Measurements from ENCODE around the gene RASIP1.
"Not testable (repeated sequence)": the region's sequence is repeated elsewhere in the genome, so short reads cannot be mapped to it uniquely, and the experiment has no call there.

The RASIP1 gene

GRCh38 chr19:48740164-48740972 is at the start of gene RASIP1:
Gene RASIP1, minus strand, starts transcription at chr19:48740610. Its CDS starts 328 bp downstream, at chr19:48740282.
- DNase-seq: no peak
- in situ Hi-C loops (cut with HindIII; ENCODE audit: low pct_ligation_motif_present, low pct_unique_long_range_greater_than_20kb, low sequenced_read_pairs): no loop called here

GRCh38 chr19:48787331-48787730 is 46.9 kb upstream of the RASIP1 start:
- DNase-seq; in situ Hi-C loops (cut with HindIII; ENCODE audit: low pct_ligation_motif_present, low pct_unique_long_range_greater_than_20kb, low sequenced_read_pairs): not testable (repeated sequence)

- in situ Hi-C loops (cut with HindIII; ENCODE audit: low pct_ligation_motif_present, low pct_unique_long_range_greater_than_20kb, low sequenced_read_pairs); DNase-seq: not testable (repeated sequence)
Measured at GRCh38 chr19:48786422-48786821, 46.0 kb upstream of the RASIP1 start.

GRCh38 chr19:48784527-48784926 is 44.1 kb upstream of the RASIP1 start:
- DNase-seq: no peak
- in situ Hi-C loops (cut with HindIII; ENCODE audit: low pct_ligation_motif_present, low pct_unique_long_range_greater_than_20kb, low sequenced_read_pairs): no loop called here

GRCh38 chr19:48780631-48781391 is 40.4 kb upstream of the RASIP1 start:
- DNase-seq: peak; percentile 41

GRCh38 chr19:48779636-48780035 is 39.2 kb upstream of the RASIP1 start:
- in situ Hi-C loops (cut with HindIII; ENCODE audit: low pct_ligation_motif_present, low pct_unique_long_range_greater_than_20kb, low sequenced_read_pairs): no loop called here
- DNase-seq: no peak

More at GRCh38 chr19:48780631-48781391, 40.4 kb upstream of the RASIP1 start:
- in situ Hi-C loops (cut with HindIII; ENCODE audit: low pct_ligation_motif_present, low pct_unique_long_range_greater_than_20kb, low sequenced_read_pairs): no loop called here

- in situ Hi-C loops (cut with HindIII; ENCODE audit: low pct_ligation_motif_present, low pct_unique_long_range_greater_than_20kb, low sequenced_read_pairs): no loop called here
Measured at GRCh38 chr19:48777720-48778119, 37.3 kb upstream of the RASIP1 start.

GRCh38 chr19:48777139-48777538 is 36.7 kb upstream of the RASIP1 start:
- in situ Hi-C loops (cut with HindIII; ENCODE audit: low pct_ligation_motif_present, low pct_unique_long_range_greater_than_20kb, low sequenced_read_pairs): no loop called here
- no peak for DNase-seq

More at GRCh38 chr19:48777720-48778119, 37.3 kb upstream of the RASIP1 start:
- DNase-seq: no peak

- no peak for DNase-seq
- in situ Hi-C loops (cut with HindIII; ENCODE audit: low pct_ligation_motif_present, low pct_unique_long_range_greater_than_20kb, low sequenced_read_pairs): no loop called here
Measured at GRCh38 chr19:48772503-48772953, 32.1 kb upstream of the RASIP1 start.

GRCh38 chr19:48770734-48771472 is 30.5 kb upstream of the RASIP1 start:
- DNase-seq: no peak
- in situ Hi-C loops (cut with HindIII; ENCODE audit: low pct_ligation_motif_present, low pct_unique_long_range_greater_than_20kb, low sequenced_read_pairs): no loop called here

GRCh38 chr19:48770266-48770665 is 29.9 kb upstream of the RASIP1 start:
- DNase-seq: no peak
- in situ Hi-C loops (cut with HindIII; ENCODE audit: low pct_ligation_motif_present, low pct_unique_long_range_greater_than_20kb, low sequenced_read_pairs): no loop called here

GRCh38 chr19:48768994-48769713 is 28.7 kb upstream of the RASIP1 start:
- DNase-seq: no peak
- in situ Hi-C loops (cut with HindIII; ENCODE audit: low pct_ligation_motif_present, low pct_unique_long_range_greater_than_20kb, low sequenced_read_pairs): no loop called here

GRCh38 chr19:48768171-48768753 is 27.9 kb upstream of the RASIP1 start:
- in situ Hi-C loops (cut with HindIII; ENCODE audit: low pct_ligation_motif_present, low pct_unique_long_range_greater_than_20kb, low sequenced_read_pairs); DNase-seq: not testable (repeated sequence)

GRCh38 chr19:48765816-48766215 is 25.4 kb upstream of the RASIP1 start:
- in situ Hi-C loops (cut with HindIII; ENCODE audit: low pct_ligation_motif_present, low pct_unique_long_range_greater_than_20kb, low sequenced_read_pairs); DNase-seq: not testable (repeated sequence)

GRCh38 chr19:48760504-48761205 is 20.2 kb upstream of the RASIP1 start:
- in situ Hi-C loops (cut with HindIII; ENCODE audit: low pct_ligation_motif_present, low pct_unique_long_range_greater_than_20kb, low sequenced_read_pairs): no loop called here

GRCh38 chr19:48757741-48758144 is 17.3 kb upstream of the RASIP1 start:
- in situ Hi-C loops (cut with HindIII; ENCODE audit: low pct_ligation_motif_present, low pct_unique_long_range_greater_than_20kb, low sequenced_read_pairs): no loop called here
- no peak for DNase-seq

More at GRCh38 chr19:48760504-48761205, 20.2 kb upstream of the RASIP1 start:
- DNase-seq: no peak

- in situ Hi-C loops (cut with HindIII; ENCODE audit: low pct_ligation_motif_present, low pct_unique_long_range_greater_than_20kb, low sequenced_read_pairs): no loop called here
- DNase-seq: no peak
Measured at GRCh38 chr19:48757089-48757675, 16.8 kb upstream of the RASIP1 start.
